ENCODE measurements around the gene ZNF579.

ZNF579 gene

GRCh38 chr19:55599842-55600661, 19.4 kb upstream of the ZNF579 start, which contains the start of gene ZNF524:
Gene ZNF524, plus strand, starts transcription at chr19:55600288. Its CDS starts 1,825 bp downstream, at chr19:55602113.
- DNase-seq (ENCODE audit: low read depth), result peak; percentile 88
- H3K4me3 ChIP-seq (replicated peaks; ENCODE audit: low read depth, low read length), result peak within 1 kb of the TSS; percentile 73
- TF ChIP-seq CTCF (IDR thresholded peaks at IDR 0.05; ENCODE audit: low read length, missing control alignments), result no peak

GRCh38 chr19:55599468-55599841, 18.8 kb upstream of the ZNF579 start, which contains the start of gene FIZ1:
Gene FIZ1, minus strand, starts transcription at chr19:55599517. Its CDS starts 1,652 bp downstream, at chr19:55597865.
- TF ChIP-seq CTCF (IDR thresholded peaks at IDR 0.05; ENCODE audit: low read length, missing control alignments), result no peak
- peak; percentile 99 for DNase-seq (ENCODE audit: low read depth)
- H3K4me3 ChIP-seq (replicated peaks; ENCODE audit: low read depth, low read length), result peak within 1 kb of the TSS; percentile 73

- H3K4me3 ChIP-seq (replicated peaks; ENCODE audit: low read depth, low read length), result peak overlapping the region; percentile 73
- TF ChIP-seq CTCF (IDR thresholded peaks at IDR 0.05; ENCODE audit: low read length, missing control alignments), result no peak
- DNase-seq (ENCODE audit: low read depth), result peak; percentile 99
Observed at GRCh38 chr19:55598719-55599467, 18.2 kb upstream of the ZNF579 start.

GRCh38 chr19:55598034-55598433, 17.4 kb upstream of the ZNF579 start:
- no peak overlapping the region for H3K4me3 ChIP-seq (replicated peaks; ENCODE audit: low read depth, low read length)
- no peak for DNase-seq (ENCODE audit: low read depth)
- no peak for TF ChIP-seq CTCF (IDR thresholded peaks at IDR 0.05; ENCODE audit: low read length, missing control alignments)

GRCh38 chr19:55597501-55597921, 16.9 kb upstream of the ZNF579 start:
- H3K4me3 ChIP-seq (replicated peaks; ENCODE audit: low read depth, low read length), result no peak overlapping the region
- no peak for DNase-seq (ENCODE audit: low read depth)
- TF ChIP-seq CTCF (IDR thresholded peaks at IDR 0.05; ENCODE audit: low read length, missing control alignments), result no peak

- no peak for DNase-seq (ENCODE audit: low read depth)
- TF ChIP-seq CTCF (IDR thresholded peaks at IDR 0.05; ENCODE audit: low read length, missing control alignments), result no peak
- no peak overlapping the region for H3K4me3 ChIP-seq (replicated peaks; ENCODE audit: low read depth, low read length)
Observed at GRCh38 chr19:55596304-55596703, 15.7 kb upstream of the ZNF579 start.

All from fibroblast of pulmonary artery (primary cell).